OCI-LY1 (cell line): ENCODE measurements around the gene ZBTB47.

Experiments
- CTCF ChIP-seq: fragments of 200-600 bp; sonication (generic), shearing (Covaris generic); IDR thresholded peaks from 2 replicates; pipeline ENCODE4 v1.5.1; 2017; ENCODE audit warnings: mild to moderate bottlenecking, antibody characterized with exemption, low read length, moderate library complexity, mixed read lengths
- EZH2 ChIP-seq: fragments of 200-600 bp; sonication (generic), shearing (Covaris generic); IDR thresholded peaks from 2 replicates; pipeline ENCODE4 v1.8.0; 2017; ENCODE audit warnings: borderline replicate concordance, mixed run types, mild to moderate bottlenecking, antibody characterized with exemption, low read length, moderate library complexity, mixed read lengths

- TF ChIP-seq CTCF (no peak), EZH2 (no peak)
Measured at GRCh38 chr3:42699511-42699971, 46.0 kb downstream of the ZBTB47 start.
